K562 (cell line): ENCODE results near the gene SLBP. TPM values are rescaled to one million over a fixed set of nuclear protein-coding genes. Genes with fewer than 3 reads are reported as not detected.

ENCODE experiments used
- ARNT ChIP-seq, 2 experiments: fragments of 450-650 bp; IDR thresholded peaks; 2 replicates each; pipeline ENCODE4 v1.6.1; 2016; ENCODE audit warnings: mild to moderate bottlenecking in 1 of 2
- ETV1 ChIP-seq: fragments of 450-650 bp; conservative IDR thresholded peaks from 2 replicates; pipeline ENCODE4 v1.6.1; 2016; ENCODE audit warnings: missing genetic modification characterization, control low read depth, low read depth, missing compliant biosample characterization
- FOXK1 ChIP-seq: sonication (generic); formaldehyde crosslinking; IDR thresholded peaks from 2 replicates; pipeline ENCODE4 v1.8.0; 2022; ENCODE audit warnings: missing genetic modification reagents, mild to moderate bottlenecking, borderline replicate concordance
- L3MBTL2 ChIP-seq: fragments of 450-650 bp; IDR thresholded peaks from 2 replicates; pipeline ENCODE4 v1.6.1; 2016; ENCODE audit warnings: mild to moderate bottlenecking, moderate library complexity
- PHB2 ChIP-seq: fragments of 450-650 bp; IDR thresholded peaks from 2 replicates; pipeline ENCODE4 v1.6.1; 2017; ENCODE audit warnings: low read depth
- PHTF2 ChIP-seq: fragments of 250-450 bp; sonication (Bioruptor Pico); IDR thresholded peaks from 2 replicates; pipeline ENCODE4 v1.5.0; 2021; ENCODE audit warnings: mild to moderate bottlenecking
- PYGO2 ChIP-seq: fragments of 450-650 bp; IDR thresholded peaks from 2 replicates; pipeline ENCODE4 v1.6.1; 2016; ENCODE audit warnings: mild to moderate bottlenecking, missing genetic modification characterization, moderate library complexity, missing compliant biosample characterization
- RB1 ChIP-seq: fragments of 450-650 bp; IDR thresholded peaks from 2 replicates; pipeline ENCODE4 v1.6.1; 2017; ENCODE audit warnings: low read depth, mild to moderate bottlenecking
- RNF219 ChIP-seq: fragments of 250-450 bp; sonication (Bioruptor Pico); IDR thresholded peaks from 2 replicates; pipeline ENCODE4 v1.5.0; 2022; ENCODE audit warnings: mild to moderate bottlenecking
- SAFB ChIP-seq: fragments of 200-400 bp; formaldehyde crosslinking; IDR thresholded peaks from 2 replicates; pipeline ENCODE4 v1.6.1; 2017; ENCODE audit warnings: low read depth, low read length, borderline replicate concordance
- STAT5A ChIP-seq: IDR thresholded peaks from 2 replicates; pipeline ENCODE4 v1.6.1; 2012; ENCODE audit warnings: low read length, inconsistent platforms, borderline replicate concordance
- TCF3 ChIP-seq: sonication (generic); formaldehyde crosslinking; IDR thresholded peaks from 2 replicates; pipeline ENCODE4 v1.4.0; 2020; ENCODE audit warnings: mild to moderate bottlenecking, missing genetic modification reagents
- TEAD1 ChIP-seq, 2 experiments: fragments of 450-650 bp in 1 of 2; sonication (generic) in 1 of 2; formaldehyde crosslinking; IDR thresholded peaks; 2 replicates each; pipeline versions ENCODE4 v1.4.0 to v1.8.0; 2020 to 2022; ENCODE audit warnings: mild to moderate bottlenecking in 2 of 2, missing genetic modification reagents in 1 of 2
- ZNF253 ChIP-seq: fragments of 250-450 bp; sonication (Bioruptor Pico); conservative IDR thresholded peaks from 2 replicates; pipeline ENCODE4 v1.6.1; 2021; ENCODE audit warnings: mild to moderate bottlenecking
- ZNF778 ChIP-seq: fragments of 450-650 bp; formaldehyde crosslinking; IDR thresholded peaks from 2 replicates; pipeline ENCODE4 v1.4.0; 2020; ENCODE audit warnings: mild to moderate bottlenecking, moderate library complexity
- ZSCAN32 ChIP-seq: fragments of 450-650 bp; formaldehyde crosslinking; IDR thresholded peaks from 2 replicates; pipeline ENCODE4 v1.4.0; 2020; ENCODE audit warnings: mild to moderate bottlenecking, moderate library complexity
- polyA plus RNA-seq, 8 experiments: library from polyadenylated mRNA; depleted of rRNA in 4 of 8; stranded (reverse) in 5 of 8; unstranded in 3 of 8; fragments of >200 nt; fragmentation: Nextera tagmentation in 2 of 8; fragmentation: Illumina TruSeq in 1 of 8; extraction: Ambion mirVana in 2 of 8; extraction: Trizol in 1 of 8; gene quantifications; 2 replicates each; pipeline versions ENCODE4 v1.2.1 to v1.2.3, GENCODE V29; 2011 to 2014; ENCODE audit warnings: inconsistent platforms in 1 of 8, missing spikeins in 1 of 8
- total RNA-seq, 7 experiments: library from RNA; depleted of rRNA in 6 of 7; stranded (reverse); fragments of >200 nt in 6 of 7; fragmentation: Illumina TruSeq in 2 of 7; extraction: Trizol in 2 of 7; gene quantifications; 2 replicates each; pipeline versions ENCODE4 v1.2.1 to v1.2.3, GENCODE V29; 2011 to 2021; ENCODE audit warnings: low replicate concordance in 1 of 7
- TF ChIP-seq, protein P1 (sequence below): fragments of 450-650 bp; IDR thresholded peaks from 2 replicates; pipeline ENCODE4 v1.7.0; 2016; ENCODE audit warnings: borderline replicate concordance
- TF ChIP-seq, protein P2 (sequence below): fragments of 250-450 bp; sonication (Bioruptor Pico); IDR thresholded peaks from 2 replicates; pipeline ENCODE4 v1.5.0; 2021; ENCODE audit warnings: mild to moderate bottlenecking, moderate library complexity

Gene SLBP
- total and polyA plus RNA-seq, 9 of the 15 experiments (the other 6 are each of a cell fraction or from before 2014, with no cell fraction given): 49.4 to 221 (median 162) TPM

DNA sequence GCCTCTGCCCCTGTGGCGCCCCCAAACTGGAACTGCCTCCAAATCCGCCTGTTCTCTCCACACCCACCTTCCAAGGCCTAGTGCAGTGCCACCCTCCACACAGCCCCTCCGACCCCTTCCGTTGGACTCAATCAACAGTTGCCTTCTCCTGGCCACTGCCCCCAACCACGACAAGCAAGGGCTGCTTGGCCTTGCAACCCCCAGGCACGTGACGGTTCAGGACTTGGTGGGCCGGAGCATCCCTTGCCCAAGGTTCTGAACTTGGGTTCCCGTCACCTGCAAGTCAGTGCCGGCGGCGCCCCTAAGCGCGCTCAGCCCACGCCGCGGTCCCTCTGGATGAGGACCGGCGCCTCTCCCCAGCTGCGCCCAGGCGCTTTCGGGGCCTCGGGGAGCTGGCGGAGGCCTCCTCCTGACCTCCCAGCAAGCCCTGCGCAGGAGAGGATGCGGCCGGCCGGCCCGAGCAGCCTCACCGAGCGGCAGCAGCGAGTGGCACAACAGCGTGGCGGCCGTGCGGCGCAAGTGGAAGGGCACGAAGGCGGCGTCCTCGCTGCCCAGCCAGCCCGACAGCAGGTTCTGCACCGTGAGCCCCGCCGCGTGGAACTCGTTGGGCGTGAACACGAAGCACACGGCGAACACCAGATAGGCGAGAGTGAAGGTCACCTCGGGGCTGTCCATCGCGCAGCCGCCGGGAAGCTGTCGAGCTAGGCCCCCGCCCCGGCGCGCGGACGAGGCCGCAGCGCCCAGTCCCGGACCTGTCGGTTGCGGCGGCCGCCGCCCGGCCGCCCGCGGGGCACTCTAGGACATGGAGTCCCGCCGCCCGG lies 8.3 kb upstream of the SLBP start (continued):
- no peak for TF ChIP-seq ZSCAN32 (CRISPR knock-in tag)
- TF ChIP-seq, protein P1, sequence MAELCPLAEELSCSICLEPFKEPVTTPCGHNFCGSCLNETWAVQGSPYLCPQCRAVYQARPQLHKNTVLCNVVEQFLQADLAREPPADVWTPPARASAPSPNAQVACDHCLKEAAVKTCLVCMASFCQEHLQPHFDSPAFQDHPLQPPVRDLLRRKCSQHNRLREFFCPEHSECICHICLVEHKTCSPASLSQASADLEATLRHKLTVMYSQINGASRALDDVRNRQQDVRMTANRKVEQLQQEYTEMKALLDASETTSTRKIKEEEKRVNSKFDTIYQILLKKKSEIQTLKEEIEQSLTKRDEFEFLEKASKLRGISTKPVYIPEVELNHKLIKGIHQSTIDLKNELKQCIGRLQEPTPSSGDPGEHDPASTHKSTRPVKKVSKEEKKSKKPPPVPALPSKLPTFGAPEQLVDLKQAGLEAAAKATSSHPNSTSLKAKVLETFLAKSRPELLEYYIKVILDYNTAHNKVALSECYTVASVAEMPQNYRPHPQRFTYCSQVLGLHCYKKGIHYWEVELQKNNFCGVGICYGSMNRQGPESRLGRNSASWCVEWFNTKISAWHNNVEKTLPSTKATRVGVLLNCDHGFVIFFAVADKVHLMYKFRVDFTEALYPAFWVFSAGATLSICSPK: no peak
- TF ChIP-seq, protein P2, sequence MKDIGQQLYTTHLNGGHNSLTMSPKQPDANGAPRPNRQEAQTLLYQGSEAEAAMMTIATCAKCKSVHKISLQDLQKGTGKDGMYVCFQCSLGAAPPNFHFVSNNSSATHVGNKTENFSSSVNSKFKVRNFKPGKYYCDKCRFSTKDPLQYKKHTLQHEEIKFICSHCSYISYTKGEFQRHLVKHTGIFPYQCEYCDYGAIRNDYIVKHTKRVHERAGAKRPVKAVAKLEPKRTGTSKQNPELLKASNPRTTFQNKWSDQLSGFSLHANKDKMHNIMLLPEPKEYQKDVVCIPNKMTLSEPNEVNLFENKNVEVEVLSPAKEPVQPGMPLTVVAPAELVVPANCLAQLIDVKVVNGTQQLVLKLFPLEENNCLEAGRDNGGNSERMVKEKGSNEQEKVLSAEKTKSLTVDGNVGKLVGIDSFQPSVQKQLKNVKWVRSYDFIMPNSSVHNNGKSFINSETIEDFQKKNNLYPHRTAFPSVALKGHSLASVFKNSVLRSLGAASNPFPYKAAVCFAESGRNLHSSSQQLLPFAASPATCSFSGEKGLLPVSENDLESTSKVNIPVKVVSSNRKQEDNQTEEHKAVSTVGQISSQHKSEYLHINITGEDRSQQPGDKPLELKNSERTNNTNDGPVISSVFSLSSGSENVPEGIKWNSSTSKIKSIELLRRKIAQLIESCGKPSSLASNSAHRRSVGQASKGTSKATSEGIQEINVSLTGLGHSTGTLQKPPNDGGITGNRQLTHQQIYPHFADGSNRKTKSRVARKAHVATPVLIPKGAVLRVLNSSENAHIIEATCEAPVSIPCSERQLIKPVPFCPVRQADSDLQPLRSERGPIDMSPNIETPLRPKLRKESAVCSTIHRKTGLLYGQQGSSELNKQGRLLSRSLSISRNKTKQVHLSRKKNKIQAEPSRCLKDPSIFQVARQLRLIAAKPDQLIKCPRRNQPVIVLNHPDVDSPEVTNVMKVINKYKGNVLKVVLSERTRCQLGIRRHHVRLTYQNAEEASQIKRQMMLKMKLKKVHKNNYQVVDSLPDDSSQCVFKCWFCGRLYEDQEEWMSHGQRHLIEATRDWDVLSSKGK (CRISPR knock-in tag): no peak
- TF ChIP-seq ETV1: no peak
- TF ChIP-seq TCF3 (CRISPR knock-in tag): 0 out of 2 replicates have a peak, but pooled peaks have one; percentile 8
- no peak for TF ChIP-seq ZNF778
- TF ChIP-seq RNF219 (CRISPR knock-in tag): no peak
- TF ChIP-seq PHTF2: no peak
- TF ChIP-seq FOXK1 (CRISPR knock-in tag): peak; percentile 81; the same call in 1 of the 2 replicates
- TF ChIP-seq L3MBTL2: peak; percentile 87
- no peak for TF ChIP-seq ZNF253
- no peak for TF ChIP-seq PYGO2
- no peak for TF ChIP-seq STAT5A
- TF ChIP-seq SAFB: peak; percentile 44; the same call in 1 of the 2 replicates
- TF ChIP-seq PHB2: no peak
- peak; percentile 80; the same call in 1 of the 2 replicates for TF ChIP-seq RB1
- TF ChIP-seq TEAD1 (CRISPR knock-in tag; IDR thresholded peaks at IDR 0.05): peak in 1 of 2 experiments; percentile 21; a peak in 1 of 4 replicates
- no peak for TF ChIP-seq ARNT (IDR thresholded peaks at IDR 0.05)
